Measurements from ENCODE around the gene CD99. TPM values are rescaled to one million over a fixed set of nuclear protein-coding genes. Genes with fewer than 3 reads are reported as not detected.

CD99 gene
- total and polyA plus RNA-seq, 8 donors: 64.5 to 432 (median 134) TPM

DNA sequence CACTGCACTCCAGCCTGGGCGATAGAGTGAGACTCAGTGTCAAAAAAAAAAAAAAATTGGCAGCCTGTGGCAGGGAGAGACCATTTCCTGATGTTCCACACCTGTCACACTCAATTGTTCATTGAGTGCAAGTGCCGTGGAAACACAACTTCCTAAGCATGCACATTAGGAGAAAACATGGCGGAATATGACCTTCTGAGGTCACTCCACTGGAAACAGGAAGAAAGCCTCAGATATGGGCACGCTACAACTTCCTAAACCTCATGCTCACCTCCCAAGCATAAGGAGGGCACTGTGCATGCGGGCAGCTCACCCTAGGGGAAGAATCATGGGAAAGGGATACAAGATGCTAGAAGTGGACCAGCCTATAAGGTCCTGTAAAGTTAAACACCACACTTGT, 28.5 kb upstream of the CD99 start:
- Histone ChIP-seq H3K9me3 (no peaks in the 10 kb centered on the region), H3K36me3 (no peaks in the 10 kb centered on the region), H3K4me3 (no peak overlapping the region), H3K27me3 (no peaks in the 10 kb centered on the region), H3K27ac (no peak overlapping the region), H3K4me1 (peaks cover 0 to 5% (median 4%) of the 10 kb centered on the region in 3 donors)
- DNase-seq (no peak), FAIRE-seq (no peak), ATAC-seq (no peak)
- TF ChIP-seq, protein P1, sequence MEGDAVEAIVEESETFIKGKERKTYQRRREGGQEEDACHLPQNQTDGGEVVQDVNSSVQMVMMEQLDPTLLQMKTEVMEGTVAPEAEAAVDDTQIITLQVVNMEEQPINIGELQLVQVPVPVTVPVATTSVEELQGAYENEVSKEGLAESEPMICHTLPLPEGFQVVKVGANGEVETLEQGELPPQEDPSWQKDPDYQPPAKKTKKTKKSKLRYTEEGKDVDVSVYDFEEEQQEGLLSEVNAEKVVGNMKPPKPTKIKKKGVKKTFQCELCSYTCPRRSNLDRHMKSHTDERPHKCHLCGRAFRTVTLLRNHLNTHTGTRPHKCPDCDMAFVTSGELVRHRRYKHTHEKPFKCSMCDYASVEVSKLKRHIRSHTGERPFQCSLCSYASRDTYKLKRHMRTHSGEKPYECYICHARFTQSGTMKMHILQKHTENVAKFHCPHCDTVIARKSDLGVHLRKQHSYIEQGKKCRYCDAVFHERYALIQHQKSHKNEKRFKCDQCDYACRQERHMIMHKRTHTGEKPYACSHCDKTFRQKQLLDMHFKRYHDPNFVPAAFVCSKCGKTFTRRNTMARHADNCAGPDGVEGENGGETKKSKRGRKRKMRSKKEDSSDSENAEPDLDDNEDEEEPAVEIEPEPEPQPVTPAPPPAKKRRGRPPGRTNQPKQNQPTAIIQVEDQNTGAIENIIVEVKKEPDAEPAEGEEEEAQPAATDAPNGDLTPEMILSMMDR (IDR thresholded peaks at IDR 0.05): no peak
- intact Hi-C loops (cut with DNase I): no loop called here
- whole genome bisulfite sequencing, 2 donors: 67 to 82% methylated on average over 5 of the region's 5 CpGs

DNA sequence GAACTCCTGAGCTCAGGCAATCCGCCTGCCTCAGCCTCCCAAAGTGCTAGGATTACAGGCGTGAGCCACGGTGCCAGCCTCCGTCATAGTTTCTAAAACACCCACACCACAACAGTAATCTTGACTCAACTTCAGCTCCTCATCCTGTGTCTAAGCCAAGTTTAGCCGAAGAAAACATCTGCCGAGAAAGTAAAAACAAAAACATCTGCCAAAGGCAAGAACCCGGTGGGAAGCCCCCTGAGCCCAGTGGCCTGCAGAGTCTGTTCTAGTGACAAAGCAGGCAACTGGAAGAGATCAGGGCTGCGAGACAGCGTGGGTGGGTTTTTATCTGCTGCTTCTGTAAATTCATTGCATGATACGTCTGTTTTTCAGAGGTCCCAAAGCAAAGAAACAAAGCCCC, 26.6 kb upstream of the CD99 start:
- DNase-seq: peak in 1 of 6 donors; percentile 7
- TF ChIP-seq, protein P1 (IDR thresholded peaks at IDR 0.05): no peak
- Histone ChIP-seq H3K36me3 (no peaks in the 10 kb centered on the region), H3K4me1 (peaks cover 0 to 5% (median 4%) of the 10 kb centered on the region in 3 donors), H3K9me3 (no peaks in the 10 kb centered on the region), H3K4me3 (no peak overlapping the region), H3K27ac (no peak overlapping the region), H3K27me3 (no peaks in the 10 kb centered on the region)
- 83 to 84% methylated on average over 10 of the region's 10 CpGs for WGBS, 2 donors
- intact Hi-C loops (cut with DNase I): no loop called here
- peak in 1 of 4 donors; percentile 17 for ATAC-seq
- no peak for FAIRE-seq

DNA sequence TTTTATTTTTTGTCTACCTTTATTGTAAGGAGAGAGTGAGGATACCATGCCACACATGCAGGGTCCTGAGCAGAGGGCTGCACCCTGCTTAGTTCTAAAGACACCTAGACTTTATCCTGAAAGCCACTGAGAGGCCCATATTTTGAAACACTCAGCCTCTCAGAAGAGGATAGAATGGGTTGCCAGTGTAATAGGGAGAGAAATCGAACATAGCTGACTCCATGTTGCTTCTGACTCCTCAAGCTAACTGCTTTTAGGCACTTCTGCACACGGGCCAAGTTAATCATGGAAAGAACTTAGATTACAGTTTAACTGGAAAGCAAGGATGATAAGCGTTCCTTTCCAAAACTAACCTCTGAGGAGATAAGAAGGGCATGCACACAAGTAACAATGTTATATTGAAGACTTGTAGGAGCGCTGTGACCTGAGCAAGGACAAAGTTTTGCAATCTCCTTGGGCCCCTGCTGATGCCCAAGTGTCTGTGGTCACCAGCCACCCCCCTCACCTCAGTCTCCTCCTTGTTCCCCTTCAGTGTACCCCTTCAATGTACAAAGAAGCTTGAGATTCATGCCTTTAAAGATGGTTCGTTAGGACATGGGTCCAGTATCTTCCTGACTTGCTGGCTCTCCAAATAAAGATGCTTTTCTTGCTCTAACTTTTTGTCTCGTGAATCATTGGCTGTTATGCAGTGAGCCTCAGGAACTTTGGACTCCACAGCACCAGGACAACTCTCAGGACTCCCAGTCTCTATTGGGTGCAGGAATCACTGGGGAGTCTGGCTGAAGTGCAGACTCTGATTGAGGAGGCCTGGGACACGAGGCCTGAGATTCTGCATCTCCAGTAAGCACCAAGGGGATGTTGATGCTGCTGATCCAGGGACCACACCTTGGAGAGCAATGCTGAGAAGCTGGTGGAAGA, 25.4 kb upstream of the CD99 start:
- 29 to 38% methylated on average over 7 of the region's 7 CpGs for WGBS, 2 donors
- intact Hi-C loops (cut with DNase I): no loop called here
- H3K36me3 ChIP-seq: no peaks in the 10 kb centered on the region
- TF ChIP-seq, protein P1 (IDR thresholded peaks at IDR 0.05): no peak
- H3K27ac ChIP-seq: no peak overlapping the region
- no peaks in the 10 kb centered on the region for H3K9me3 ChIP-seq
- DNase-seq (no peak), FAIRE-seq (no peak), ATAC-seq (peak in 2 of 4 donors; percentile 50 to 70)
- H3K4me1 ChIP-seq: peaks cover 0 to 5% (median 4%) of the 10 kb centered on the region in 3 donors
- H3K27me3 ChIP-seq: no peaks in the 10 kb centered on the region
- H3K4me3 ChIP-seq: no peak overlapping the region

DNA sequence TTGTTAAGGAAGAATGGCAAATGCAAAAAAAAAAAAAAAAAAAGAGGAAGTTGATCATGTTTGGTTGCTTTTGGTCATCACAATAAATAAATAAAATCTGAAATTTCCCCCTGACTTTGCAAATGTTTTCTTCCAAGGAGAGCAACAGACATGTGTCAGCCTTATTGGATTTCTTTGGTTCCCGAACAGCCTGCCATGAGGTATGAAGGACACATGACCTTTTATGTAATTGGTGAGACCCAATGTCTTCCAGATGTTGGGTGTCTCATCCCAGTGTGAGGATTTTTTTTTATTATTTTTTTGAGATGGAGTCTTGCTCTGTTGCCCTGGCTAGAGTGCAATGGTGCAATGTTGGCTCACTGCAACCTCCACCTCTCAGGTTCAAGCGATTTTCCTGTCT, 24.6 kb upstream of the CD99 start:
- intact Hi-C loops (cut with DNase I): no loop called here
- no peaks in the 10 kb centered on the region for H3K36me3 ChIP-seq
- ATAC-seq (no peak), DNase-seq (no peak), FAIRE-seq (no peak)
- no peaks in the 10 kb centered on the region for H3K27me3 ChIP-seq
- peaks cover 0 to 5% (median 4%) of the 10 kb centered on the region in 3 donors for H3K4me1 ChIP-seq
- WGBS, 2 donors: 95 to 100% methylated on average over 2 of the region's 2 CpGs
- TF ChIP-seq, protein P1 (IDR thresholded peaks at IDR 0.05): no peak
- H3K4me3 ChIP-seq: no peak overlapping the region
- H3K27ac ChIP-seq: no peak overlapping the region
- H3K9me3 ChIP-seq: no peaks in the 10 kb centered on the region

DNA sequence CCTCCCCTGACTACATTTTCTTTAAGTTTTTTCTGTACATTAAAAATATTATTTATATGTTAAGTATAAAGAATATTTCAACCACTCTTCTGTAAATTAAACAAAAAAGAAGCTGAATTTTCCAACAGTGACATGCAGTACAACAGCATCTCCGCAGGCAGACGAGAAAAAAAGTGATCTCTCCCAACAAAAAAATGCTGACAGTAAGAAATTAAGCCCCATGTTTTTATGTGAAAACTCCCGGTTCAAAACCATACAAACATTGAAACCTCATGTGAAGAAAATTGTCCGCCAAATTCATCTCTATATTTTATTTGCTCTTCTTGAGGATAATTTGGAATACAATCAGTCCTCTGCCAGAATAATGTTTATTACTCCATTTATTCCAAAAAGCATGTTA, 20.1 kb upstream of the CD99 start:
- Histone ChIP-seq H3K27me3 (no peaks in the 10 kb centered on the region), H3K9me3 (no peaks in the 10 kb centered on the region), H3K4me3 (no peak overlapping the region), H3K4me1 (no peaks in the 10 kb centered on the region), H3K27ac (no peak overlapping the region), H3K36me3 (no peaks in the 10 kb centered on the region)
- FAIRE-seq: no peak
- intact Hi-C loops (cut with DNase I): no loop called here
- WGBS, 2 donors: 67 to 78% methylated on average over 4 of the region's 4 CpGs
- no peak for ATAC-seq
- no peak for DNase-seq
- TF ChIP-seq, protein P1 (IDR thresholded peaks at IDR 0.05): no peak
